ENCODE data around the gene KIFC3. TPM values are rescaled to one million over a fixed set of nuclear protein-coding genes. Genes with fewer than 3 reads are reported as not detected.

The KIFC3 gene
- total and polyA plus RNA-seq, 8 donors: 41.4 to 96.8 (median 60.0) TPM

- intact Hi-C loops (cut with DNase I): no loop called here
Measured at GRCh38 chr16:57791893-57792461, 10.3 kb downstream of the KIFC3 start.

GRCh38 chr16:57791195-57791892, 10.9 kb downstream of the KIFC3 start:
- DNase-seq (peak in 1 of 4 donors; percentile 46), ATAC-seq (no peak)
- TF ChIP-seq CTCF (IDR thresholded peaks at IDR 0.05): no peak

More at GRCh38 chr16:57791893-57792461, 10.3 kb downstream of the KIFC3 start:
- Histone ChIP-seq H3K27ac (no peak overlapping the region), H3K27me3 (no peaks in the 10 kb centered on the region), H3K4me1 (peaks cover 7 to 25% of the 10 kb centered on the region in 2 donors), H3K9me3 (no peaks in the 10 kb centered on the region), H3K36me3 (peaks cover 0 to 91% of the 10 kb centered on the region in 2 donors), H3K4me3 (no peak overlapping the region)
- ATAC-seq: no peak
- DNase-seq: peak in 1 of 4 donors; percentile 24
- no peak for TF ChIP-seq CTCF (IDR thresholded peaks at IDR 0.05)

GRCh38 chr16:57788951-57789350, 13.3 kb downstream of the KIFC3 start:
- TF ChIP-seq CTCF (IDR thresholded peaks at IDR 0.05): no peak
- ATAC-seq (no peak), DNase-seq (peak in 1 of 4 donors; percentile 41)
- H3K4me1 ChIP-seq: peaks cover 5 to 14% of the 10 kb centered on the region in 2 donors
- peaks cover 0 to 93% of the 10 kb centered on the region in 2 donors for H3K36me3 ChIP-seq
- intact Hi-C loops (cut with DNase I): loop anchor here in 1 of 2 donors (10.0 kb wide), 1 partner anchor 76 kb away; no protein-coding TSS in a partner anchor
- H3K27me3 ChIP-seq: no peaks in the 10 kb centered on the region
- no peaks in the 10 kb centered on the region for H3K9me3 ChIP-seq
- H3K27ac ChIP-seq: no peak overlapping the region
- no peak overlapping the region for H3K4me3 ChIP-seq

More at GRCh38 chr16:57791195-57791892, 10.9 kb downstream of the KIFC3 start:
- no peak overlapping the region for H3K4me3 ChIP-seq
- intact Hi-C loops (cut with DNase I): no loop called here
- H3K27me3 ChIP-seq: no peaks in the 10 kb centered on the region
- H3K36me3 ChIP-seq: peaks cover 0 to 92% of the 10 kb centered on the region in 2 donors
- H3K4me1 ChIP-seq: peaks cover 11 to 24% of the 10 kb centered on the region in 2 donors
- H3K9me3 ChIP-seq: no peaks in the 10 kb centered on the region
- no peak overlapping the region for H3K27ac ChIP-seq

GRCh38 chr16:57788252-57788841, 13.9 kb downstream of the KIFC3 start:
- no peak for ATAC-seq
- H3K36me3 ChIP-seq: peaks cover 0 to 93% of the 10 kb centered on the region in 2 donors

More at GRCh38 chr16:57788252-57788841, 13.9 kb downstream of the KIFC3 start:
- Histone ChIP-seq H3K4me3 (no peak overlapping the region), H3K4me1 (peaks cover 5 to 14% of the 10 kb centered on the region in 2 donors), H3K27ac (no peak overlapping the region), H3K27me3 (no peaks in the 10 kb centered on the region), H3K9me3 (no peaks in the 10 kb centered on the region)
- peak in 2 of 4 donors; percentile 68 to 78 for DNase-seq
- no peak for TF ChIP-seq CTCF (IDR thresholded peaks at IDR 0.05)
- intact Hi-C loops (cut with DNase I): loop anchor here in 1 of 2 donors (10.0 kb wide), 1 partner anchor 76 kb away; no protein-coding TSS in a partner anchor

Measured in left lung (tissue), 10 donors.